ENCODE measurements around the gene ACAP2.
"Not testable (repeated sequence)": the region's sequence is repeated elsewhere in the genome, so short reads cannot be mapped to it uniquely, and the experiment has no call there.

The ACAP2 gene

GRCh38 chr3:195241592-195242355 is 201.0 kb downstream of the ACAP2 start:
- DNase-seq (ENCODE audit: low spot score), result no peak

GRCh38 chr3:195240939-195241338 is 201.9 kb downstream of the ACAP2 start:
- peak; percentile 27 for DNase-seq (ENCODE audit: low spot score)

- no peak for DNase-seq (ENCODE audit: low spot score)
These were observed 202.6 kb downstream of the ACAP2 start for GRCh38 chr3:195240171-195240701.

GRCh38 chr3:195239121-195239520 is 203.7 kb downstream of the ACAP2 start:
- DNase-seq (ENCODE audit: low spot score), result no peak

GRCh38 chr3:195238586-195239118 is 204.2 kb downstream of the ACAP2 start:
- no peak for DNase-seq (ENCODE audit: low spot score)

- no peak for DNase-seq (ENCODE audit: low spot score)
These were observed 204.7 kb downstream of the ACAP2 start for GRCh38 chr3:195238081-195238571.

GRCh38 chr3:195236801-195237570 is 205.8 kb downstream of the ACAP2 start:
- no peak for DNase-seq (ENCODE audit: low spot score)

GRCh38 chr3:195236076-195236798 is 206.6 kb downstream of the ACAP2 start:
- DNase-seq (ENCODE audit: low spot score), result no peak

- DNase-seq (ENCODE audit: low spot score), result no peak
These were observed 212.6 kb downstream of the ACAP2 start for GRCh38 chr3:195230244-195230643.

GRCh38 chr3:195228886-195229285 is 213.9 kb downstream of the ACAP2 start:
- not testable (repeated sequence) for DNase-seq (ENCODE audit: low spot score)

GRCh38 chr3:195227871-195228270 is 214.9 kb downstream of the ACAP2 start:
- no peak for DNase-seq (ENCODE audit: low spot score)

- DNase-seq (ENCODE audit: low spot score), result no peak
These were observed 215.8 kb downstream of the ACAP2 start for GRCh38 chr3:195226900-195227447.

GRCh38 chr3:195226445-195226844 is 216.4 kb downstream of the ACAP2 start:
- DNase-seq (ENCODE audit: low spot score), result no peak

GRCh38 chr3:195224980-195225580 is 217.7 kb downstream of the ACAP2 start:
- DNase-seq (ENCODE audit: low spot score), result no peak
